Dedifferentiated amniotic fluid mesenchymal stem cell (primary cell): ENCODE data around the gene RAI1.
"Not testable (repeated sequence)": the region's sequence is repeated elsewhere in the genome, so short reads cannot be mapped to it uniquely, and the experiment has no call there.

Experiments used
- DNase-seq: peaks from one replicate; pipeline ENCODE4 v3.0.0-alpha.2; 2016; ENCODE audit errors: extremely low spot score

RAI1 gene

DNA sequence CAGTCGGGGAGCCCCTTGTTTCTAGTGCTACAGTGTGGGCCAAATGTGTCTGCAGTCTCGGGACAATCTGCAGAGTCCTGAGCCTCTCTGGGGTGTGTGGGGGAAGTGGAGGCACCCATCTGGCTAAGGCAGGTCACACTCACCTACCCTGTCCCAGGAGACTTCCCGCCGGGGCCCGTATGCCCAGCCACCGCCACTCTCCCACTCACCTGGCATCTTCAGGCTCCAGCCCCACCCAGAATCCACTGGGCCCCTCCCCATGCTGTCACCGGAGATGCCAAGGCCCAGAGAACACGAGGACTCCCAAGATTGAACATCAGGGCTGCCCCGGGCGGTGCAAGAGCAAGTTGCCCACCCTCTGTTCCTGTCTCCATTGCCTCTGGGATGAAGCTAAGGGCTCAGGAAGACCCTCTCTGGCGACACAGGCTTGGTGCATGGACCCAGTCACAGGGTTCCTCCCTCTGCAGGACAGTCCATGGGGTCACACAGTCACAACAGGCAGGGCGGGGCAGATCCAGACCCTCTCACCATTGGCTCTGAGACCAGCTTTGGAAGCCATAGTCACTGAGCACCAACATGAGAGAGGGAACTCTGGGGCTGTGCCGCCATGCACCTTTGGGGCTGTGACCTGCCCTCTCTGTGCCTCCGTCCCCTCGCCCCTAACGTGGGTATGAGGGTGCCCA lies 117.5 kb downstream of the RAI1 start:
- DNase-seq, result no peak

DNA sequence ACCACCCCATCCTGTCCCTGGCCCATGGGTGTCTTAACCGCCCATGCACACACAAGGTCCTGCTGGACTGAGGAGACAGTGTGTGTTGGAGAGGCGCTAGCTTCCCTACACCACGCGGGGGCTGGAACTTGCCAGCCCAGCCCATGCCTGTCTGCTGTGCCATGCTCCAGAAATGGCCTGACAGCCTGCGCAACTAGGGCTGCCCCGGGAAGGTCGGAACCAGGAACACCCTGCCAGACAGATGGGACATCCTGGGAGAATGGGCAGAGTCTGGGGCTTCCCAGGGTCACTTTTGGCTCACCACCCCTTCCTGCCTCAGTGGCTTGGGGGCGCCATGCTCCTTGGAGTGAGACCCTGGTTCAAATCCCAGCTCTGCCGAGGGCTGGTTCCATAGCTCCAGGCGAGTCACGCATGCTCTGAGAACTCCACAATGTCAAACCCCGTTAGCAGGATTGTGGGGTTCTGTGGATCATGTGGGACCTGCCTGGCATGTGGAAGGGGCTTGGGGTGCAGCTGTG lies 119.3 kb downstream of the RAI1 start:
- no peak for DNase-seq

DNA sequence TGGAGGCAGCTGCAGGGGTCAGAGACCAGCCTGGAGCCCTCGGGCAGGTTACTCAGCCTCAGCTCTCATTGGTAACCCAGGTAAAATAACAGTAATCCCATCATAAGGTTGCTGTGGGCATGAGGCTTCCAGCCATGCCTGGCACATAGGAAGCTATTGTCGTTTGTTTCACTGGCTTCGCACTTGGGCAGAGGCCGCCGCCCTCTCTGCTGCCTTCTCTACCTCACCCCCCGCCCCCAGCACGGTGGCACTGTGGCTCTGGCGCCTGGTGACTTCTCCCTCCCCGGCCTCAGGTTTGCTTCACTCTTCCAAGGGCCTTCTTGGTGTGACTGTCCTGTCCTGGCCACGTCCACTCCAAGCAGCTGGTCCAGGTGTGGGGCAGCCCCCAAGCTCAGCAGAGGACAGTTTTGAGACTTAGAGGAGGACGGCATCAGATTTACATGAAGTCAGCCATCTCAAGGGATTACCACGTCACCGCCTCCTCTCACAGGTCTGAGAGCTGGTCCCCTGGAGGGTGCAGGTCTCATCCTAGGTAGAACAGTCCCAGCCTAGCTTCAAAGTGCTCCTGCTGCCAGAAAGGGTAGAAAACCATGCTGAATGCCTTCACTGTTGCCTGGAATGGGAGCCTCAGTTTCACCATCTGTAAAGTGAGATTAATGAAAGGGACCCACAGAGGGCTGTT lies 120.7 kb downstream of the RAI1 start:
- DNase-seq, result no peak

DNA sequence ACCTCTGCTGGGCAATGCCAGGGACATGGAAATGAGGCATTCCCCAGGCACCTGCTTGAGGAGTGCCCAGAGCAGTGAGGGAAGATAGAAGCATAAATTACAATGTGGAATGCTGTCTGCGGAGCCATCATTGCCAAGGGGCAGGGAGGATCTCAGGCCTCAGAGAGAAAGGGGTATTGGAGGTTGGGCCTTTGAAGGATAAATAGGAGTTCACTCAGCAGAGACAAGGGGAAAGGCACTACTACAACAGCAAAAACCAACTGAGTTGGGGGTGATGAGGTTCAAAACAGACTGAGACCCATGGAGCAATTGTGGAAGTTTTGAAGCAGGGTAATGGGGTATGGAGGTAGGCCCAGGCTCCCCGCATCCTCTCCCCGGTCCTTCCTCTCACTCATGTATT lies 122.7 kb downstream of the RAI1 start:
- DNase-seq, result no peak

DNA sequence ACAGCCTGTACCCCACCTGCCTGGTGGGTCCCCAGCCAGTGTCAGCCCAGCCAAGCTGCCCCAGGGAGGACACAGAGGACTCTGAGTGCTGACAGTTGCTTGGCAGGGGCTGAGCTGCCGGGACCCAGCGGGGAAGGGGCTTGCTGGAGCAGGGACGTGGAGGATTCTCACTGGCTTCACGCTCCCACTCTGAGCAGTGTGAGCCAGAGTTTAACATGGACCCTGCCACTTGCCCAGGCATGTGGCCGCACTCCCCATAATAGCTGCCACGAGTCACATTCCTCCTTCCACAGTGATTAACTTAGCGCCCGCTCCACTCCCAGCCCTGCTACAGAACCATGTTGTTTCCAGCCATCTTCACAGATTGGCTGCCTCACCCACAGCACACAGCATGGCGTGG lies 124.3 kb downstream of the RAI1 start:
- DNase-seq, result no peak

DNA sequence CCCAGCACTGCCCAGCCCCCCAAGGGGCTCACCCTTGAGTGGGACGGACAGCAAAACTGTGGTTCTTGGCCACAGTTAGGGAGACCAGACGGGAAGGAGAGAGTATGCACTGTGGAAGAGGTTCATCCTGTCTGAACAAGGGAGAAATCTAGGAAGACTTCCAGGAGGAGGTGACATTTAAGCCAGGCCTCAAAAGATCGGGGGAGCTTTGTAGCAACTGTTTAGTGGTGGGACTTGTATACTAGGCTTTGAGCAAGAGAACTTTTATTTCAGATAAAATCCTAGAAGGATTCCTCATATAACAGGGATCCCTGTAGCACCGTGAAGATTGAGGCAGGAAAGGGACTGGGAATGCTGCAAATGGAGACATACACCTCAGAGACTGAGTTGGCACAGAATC lies 124.8 kb downstream of the RAI1 start:
- no peak for DNase-seq

DNA sequence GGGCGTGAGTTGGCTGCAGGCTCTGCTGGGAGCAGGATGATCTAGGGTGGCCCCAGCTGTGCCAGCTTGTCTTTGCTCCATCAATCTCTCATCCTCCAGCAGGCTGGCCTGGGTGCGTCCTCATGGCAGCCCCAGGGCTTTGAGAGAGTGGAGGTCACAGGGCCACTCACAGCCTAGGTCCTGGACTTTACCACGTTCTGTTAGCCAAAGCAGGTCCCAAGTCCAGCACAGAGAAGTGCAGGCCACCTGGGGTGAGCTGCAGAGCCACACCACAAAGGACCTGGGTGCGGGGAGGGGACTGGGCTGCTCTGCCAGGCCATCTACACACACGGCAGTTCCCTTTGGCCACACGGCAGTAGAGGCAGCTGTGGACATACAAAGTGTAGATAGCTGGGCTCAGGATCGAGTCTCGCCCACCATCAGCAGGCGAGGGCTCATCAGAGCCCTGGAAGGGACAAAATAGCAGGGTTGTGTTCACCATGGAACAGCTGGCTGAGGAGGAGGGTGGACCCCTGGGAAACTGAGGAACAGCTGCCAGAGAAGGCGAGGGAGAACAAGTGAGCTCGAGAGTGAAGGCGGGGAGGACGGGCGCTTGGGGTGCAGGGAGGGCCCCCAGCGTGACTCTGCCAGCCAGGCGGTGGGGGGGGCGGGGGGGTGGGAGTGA lies 125.5 kb downstream of the RAI1 start:
- no peak for DNase-seq

DNA sequence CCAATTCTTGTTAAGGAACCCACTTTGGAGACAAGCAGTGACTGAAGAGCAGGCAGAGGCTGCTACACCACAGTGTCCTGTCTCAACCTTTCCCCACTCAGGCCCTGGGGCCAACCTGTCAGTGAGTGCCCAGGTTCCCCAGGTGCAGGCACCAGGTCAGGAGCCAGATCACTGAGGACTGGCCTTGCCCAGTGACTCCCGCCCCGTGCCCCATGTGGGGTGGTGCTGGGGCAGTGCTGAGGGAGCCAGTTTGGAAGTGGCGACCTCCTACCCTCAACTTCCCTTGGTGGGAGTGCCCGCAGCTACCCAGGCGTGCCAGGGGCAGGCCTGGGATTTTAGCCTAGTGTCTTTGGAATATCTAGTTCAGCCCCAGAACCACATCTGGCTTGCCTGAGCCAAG lies 126.2 kb downstream of the RAI1 start:
- no peak for DNase-seq

DNA sequence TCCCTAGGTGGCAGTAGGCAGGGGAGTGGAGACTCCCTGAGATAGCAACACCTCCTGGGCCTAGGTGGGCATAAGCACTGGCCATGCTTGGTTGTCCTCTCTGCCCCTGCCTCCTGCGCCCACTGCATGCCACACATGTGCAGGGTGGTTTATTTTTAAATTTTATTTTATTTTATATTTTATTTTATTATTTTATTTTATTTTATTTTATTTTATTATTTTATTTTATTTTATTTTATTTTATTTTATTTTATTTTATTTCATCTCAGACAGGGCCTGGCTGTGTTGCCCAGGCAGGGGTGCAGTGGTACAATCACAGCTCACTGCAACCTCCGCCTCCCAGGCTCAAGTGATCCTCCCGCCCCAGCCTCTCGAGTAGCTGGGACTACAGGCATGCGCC lies 126.9 kb downstream of the RAI1 start:
- DNase-seq, result not testable (repeated sequence)

DNA sequence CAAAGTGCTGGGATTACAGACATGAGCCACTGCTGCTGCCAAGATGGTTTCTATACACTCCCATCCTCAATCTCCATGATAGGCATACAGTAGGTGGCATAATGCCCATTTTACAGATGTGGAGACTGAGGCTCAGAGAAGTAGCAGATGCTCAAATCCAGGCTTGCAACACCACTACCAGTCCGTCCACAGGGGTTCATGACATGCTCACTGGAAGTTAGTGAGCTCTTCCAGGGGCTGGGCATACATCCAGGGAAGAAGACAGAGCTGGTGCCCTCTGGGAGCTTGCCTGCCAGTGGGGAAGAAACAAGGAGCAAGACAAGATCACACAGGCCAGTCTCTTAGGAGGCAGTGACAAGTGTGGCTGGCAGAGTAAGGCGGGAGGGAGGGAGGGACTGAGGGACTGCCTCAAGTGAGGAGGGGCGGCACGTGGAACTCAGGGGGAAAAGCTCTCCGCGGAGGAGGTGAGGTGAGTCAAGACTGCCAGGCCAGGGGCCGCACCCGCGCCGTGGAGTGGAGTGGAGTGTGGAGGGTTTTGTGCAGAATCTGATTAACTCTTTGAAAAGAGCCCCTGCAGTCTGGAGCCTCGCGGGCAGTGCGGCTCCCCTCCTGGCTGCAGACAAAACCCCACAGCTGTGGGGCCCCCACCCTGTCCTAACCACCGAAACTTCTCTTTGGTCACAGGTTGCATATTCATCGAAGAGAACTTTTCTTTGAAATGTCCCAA lies 127.6 kb downstream of the RAI1 start:
- DNase-seq, result no peak

DNA sequence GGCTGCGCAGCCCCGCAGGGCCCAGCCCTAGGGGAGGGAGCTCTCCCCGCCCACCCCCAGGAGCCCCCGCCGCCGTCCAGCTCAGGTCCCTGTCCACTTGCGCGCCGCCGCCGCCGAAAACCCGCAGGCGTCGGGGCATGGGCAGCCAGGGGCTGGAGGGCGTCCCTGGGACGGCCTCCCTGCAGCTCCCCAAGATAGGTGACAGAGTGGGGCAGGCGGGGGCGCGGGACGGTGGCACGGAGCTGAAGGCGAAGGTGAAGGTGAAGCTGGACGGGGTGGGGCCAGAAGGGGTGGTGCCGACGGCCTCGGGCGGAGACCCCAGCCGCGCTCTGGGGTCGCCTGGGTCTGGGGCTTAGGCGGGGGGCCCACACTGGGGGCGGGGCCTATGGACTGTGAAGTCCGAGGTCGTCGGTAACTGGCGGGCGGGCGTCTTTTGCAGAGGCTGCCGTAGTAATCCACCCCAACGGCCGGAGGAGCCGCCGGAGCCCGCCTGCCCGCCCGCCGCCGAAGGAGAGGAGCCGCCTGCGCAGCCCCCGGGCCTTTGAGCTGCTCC lies 128.3 kb downstream of the RAI1 start:
- DNase-seq, result no peak

DNA sequence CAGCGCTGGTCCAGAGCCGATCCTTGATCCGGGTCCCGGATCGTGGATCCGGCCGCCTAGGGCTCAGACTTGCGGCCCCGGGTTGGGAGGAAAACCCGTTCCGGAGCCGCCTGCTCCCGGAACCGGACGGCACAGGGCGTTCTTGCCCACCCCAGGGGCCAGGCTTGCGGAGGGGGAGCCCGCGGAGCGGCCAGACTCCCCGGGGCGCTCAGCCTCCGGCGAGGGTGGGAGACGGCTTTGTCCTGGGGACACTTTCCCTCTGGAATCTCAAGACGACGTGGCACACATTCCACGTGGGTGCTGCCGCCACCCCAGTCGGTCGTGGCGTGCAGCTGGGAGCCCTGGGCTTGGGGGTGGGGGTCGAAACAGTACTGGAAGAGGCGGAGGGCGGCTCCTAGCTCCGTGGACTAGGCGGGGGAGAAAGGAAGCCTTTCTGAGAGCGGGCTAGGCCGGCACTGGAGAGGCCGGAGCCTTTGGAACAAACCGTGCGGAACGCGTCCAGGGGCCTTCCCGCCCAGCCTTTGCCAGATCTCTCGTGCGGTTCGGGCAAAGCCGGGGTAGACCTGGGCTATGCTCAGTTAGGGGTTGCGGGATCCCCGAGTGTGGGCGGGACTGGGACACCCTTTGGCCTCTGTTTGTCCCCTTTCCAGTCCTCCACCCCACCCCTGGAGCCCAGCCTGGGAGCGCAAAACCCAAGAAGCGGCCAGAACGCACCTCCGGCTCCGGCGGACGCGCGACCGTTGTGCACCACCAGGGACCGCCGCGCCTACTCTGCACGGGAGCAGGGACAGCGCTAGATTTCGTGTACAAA lies 129.0 kb downstream of the RAI1 start:
- DNase-seq, result no peak

DNA sequence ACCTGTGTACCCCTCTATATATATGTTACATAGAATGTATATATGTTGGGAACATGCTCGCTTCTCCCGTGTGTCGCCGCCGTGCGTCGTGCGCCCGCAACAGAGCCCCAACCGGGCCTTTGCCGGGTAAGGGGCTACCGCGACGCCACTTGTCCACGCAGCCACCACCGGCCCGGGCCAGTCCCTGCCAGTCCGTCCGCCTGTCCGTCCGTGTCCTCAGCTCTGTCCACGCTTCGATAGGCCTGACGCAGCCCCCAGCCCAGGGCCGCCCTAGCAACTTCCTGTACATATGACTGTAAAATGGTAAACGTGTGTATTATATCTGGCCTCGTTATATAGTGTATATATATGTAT lies 129.6 kb downstream of the RAI1 start:
- DNase-seq, result no peak

DNA sequence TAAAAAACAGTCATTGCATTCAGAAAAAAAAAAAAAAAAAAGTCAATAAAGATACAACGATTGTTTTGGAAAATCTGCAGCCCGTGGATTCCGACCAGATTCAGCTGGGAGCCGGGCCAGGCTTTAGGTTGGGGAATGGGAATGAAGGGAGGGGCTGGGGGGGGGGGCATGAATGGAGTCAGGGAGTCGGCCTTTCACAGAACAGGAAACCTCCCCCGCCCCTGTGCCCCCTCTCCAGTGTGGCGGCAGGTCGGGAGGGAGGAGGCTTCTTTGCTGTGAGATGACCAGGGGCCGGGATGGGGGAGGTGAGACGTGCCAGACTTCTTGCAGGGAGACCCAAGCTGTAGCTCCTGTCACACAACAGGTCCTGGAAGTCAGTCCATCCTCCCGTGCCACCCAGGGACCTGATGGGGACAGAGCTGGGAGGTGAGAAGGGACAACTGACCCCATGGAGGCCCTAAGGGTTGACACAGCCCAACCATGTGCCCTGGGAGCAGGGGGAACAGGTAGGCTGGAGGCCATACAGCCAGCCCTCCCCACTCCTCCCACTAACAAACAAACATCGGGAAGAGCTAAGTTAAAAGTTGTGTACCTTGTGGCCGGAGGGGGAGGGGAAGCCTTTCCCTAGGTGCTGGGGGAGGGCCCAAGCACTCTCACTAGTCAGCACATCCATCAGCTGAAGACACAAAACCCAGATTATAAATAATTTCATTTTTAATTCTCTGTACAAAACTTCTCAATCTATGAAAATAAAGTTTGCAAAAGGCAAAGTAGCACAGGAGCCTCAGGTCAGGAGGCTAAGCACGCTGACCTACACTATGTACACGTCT lies 130.3 kb downstream of the RAI1 start:
- no peak for DNase-seq

DNA sequence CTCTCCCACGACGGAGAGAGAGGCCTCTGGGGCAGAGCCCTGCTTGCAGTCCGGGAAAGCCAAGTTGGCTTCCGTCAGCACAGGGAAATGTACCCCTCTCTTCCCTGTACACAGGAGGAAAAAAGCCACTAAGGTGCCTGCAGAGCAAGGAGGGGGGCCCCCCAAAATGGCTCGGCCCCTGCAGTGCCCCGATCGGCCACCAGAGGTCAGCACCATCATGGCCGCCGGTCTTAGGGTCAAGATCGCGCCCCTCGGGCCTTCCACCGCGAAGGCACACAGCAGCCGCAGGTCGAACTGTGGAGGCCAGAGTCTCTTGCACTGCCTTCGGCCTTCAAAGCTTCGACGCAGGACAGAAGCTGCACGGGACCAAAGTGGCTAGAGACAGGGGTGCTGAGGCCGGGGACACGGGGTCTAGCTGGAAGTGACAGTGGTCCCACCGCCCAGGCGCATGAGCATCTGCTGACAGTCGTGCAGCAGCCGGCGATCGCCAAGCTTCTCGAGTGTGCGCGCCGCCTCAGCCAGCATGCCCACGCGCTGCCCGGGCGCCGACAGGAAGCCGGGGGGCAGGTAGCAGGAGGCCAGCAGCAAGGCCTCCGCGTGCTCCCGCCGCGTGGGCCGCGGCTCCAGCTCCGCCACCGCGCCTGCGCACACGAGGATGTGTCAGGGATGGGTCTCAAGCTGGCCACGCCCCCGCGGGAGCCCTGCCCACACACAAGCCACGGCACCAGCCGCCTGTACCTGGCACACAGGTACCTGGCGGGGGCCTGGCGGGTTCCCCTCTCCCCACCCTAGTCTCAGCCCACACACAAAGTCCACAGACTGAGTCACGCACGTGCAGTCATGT lies 131.2 kb downstream of the RAI1 start:
- DNase-seq, result no peak

DNA sequence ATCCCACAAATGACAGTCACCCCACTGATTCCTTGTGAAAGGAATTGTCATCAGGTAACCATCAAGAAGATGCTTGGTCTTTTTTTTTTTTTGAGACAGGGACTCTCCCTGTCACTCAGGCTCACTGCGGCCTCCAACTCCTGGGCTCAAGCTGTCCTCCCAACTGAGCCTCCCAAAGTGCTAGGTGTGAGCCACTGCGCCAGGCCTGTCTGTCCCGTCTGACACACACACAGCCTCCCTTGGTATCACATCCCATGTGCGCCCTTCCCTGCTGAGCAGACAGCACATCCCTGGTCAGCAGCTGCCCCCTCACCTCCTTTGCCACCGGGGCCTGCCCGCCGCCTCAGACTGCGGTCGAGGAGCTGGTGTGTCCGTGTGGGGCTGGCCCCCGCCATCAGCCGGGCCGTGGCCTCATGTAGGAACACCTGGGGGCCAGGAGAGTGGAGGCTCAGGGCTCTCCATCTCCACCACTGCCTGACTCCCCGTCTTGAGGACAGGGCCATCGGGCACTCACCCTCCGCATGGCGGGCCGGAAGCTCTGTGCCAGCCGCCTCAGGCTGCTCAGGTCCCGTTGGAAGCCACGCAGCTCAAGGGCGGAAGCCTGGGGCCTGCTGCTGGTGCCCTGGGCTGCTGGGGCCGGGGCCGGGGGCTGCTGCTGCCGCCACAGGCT lies 131.9 kb downstream of the RAI1 start:
- no peak for DNase-seq

DNA sequence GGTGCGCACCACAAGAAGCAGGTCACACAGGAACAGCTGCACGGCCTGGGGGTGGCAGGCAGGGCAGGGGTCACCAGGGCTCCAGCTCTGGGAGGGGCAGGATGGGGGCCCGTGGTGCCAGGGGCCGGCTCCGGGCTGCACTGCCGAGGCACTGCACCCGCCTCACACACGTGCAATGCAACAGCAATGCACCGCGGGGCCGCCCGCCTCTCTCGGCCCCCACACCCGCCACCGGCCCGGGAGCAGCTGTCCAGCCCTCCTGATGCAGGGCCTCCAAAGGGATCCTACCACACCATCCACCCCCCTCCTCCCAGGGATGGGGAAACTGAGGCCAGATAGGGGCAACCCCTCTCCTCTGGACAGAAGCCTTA lies 132.5 kb downstream of the RAI1 start:
- no peak for DNase-seq

DNA sequence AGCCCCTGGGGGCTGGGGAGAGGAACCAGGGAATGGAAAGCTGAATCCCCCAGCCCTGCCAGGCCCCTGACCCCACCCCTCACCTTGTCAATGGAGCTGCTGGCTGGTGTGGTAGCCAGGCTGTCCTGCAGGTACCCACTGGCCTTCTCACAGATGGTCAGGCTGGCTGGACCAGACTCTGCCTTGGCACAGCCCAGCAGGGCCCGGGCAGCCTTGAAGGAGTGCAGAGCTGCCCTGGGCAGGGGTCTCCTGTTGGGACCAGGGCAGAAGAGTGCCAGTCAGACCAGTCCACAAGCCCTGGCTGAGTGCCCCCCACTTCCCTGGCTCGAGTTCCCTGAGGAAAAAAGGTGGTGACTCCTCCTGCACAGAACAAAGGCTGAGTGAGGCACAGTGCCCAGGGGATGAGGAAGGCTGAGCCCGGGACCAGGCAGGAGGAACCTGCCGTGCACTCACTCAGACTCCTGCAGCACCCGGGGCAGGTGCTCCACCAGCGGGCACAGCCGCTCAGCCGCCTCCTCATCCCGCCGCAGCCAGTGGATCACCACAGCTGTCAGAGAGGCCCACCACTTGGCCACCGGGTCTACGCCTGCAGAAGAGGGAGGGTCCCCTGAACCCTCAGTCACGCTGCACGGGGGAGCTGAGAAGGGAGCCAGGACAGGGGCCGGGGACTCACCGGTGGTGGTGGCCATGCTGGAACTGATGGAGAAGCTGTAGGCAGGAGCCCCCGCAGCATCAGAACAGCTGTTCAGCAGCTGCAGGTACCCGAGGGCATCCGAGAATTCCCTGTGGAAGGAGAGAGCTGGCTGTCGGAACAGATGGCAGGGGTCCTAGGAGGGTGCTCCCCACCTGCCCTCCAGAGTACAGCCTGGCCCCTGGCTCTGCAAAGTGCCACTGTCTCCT lies 133.2 kb downstream of the RAI1 start:
- DNase-seq, result no peak
